NCI-H146 (cell line): ENCODE results near the gene SLC25A48.

Source experiments
- DNase-seq: peaks from one replicate; lab custom pipeline; 2025; lab: John Stamatoyannopoulos, UW

SLC25A48 gene

DNA sequence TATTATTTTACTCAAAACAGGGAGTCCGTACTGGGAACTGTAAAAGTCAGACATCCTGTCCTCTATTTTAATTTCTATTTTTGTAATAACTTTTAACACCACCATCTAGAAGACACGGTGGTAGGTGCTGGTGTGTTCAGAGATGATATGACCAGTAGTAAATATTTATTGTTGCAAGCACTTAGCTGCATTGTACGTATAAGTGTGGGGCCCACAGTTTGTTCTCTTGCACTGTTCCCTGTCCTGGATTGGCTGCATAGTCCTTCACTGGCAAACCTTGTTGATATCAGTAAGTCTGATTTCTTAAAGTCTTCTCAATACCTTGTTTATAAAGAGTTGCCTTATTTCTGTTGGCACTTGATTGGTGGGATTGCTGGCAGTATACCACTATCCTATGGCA, 85.7 kb downstream of the SLC25A48 start:
- DNase-seq = no peak

GRCh38 chr5:135921388-135921787, 86.9 kb downstream of the SLC25A48 start:
- DNase-seq = no peak

- DNase-seq = peak; percentile 32
These were observed 95.8 kb downstream of the SLC25A48 start for GRCh38 chr5:135930029-135930948.

GRCh38 chr5:135930949-135931295, 96.5 kb downstream of the SLC25A48 start:
- no peak for DNase-seq

DNA sequence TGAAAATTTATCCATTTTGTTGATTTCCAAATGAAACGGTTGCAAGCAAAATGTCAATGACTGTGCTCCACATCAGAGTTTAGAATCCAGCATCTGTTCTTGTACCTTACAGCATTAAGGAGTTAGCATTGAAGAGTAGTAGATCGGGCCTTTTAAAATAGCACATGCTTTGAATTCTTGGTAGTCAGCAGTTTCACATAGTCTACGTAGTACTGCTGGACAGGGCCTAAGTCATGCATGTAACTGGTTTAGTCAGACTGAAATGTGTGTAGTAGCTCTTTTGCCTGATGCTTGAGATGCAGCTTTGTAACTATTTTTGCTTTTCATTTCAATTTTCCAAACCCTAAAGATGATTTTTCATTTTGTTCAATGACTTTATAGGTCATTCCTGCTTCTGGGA, 100.5 kb downstream of the SLC25A48 start:
- no peak for DNase-seq

DNA sequence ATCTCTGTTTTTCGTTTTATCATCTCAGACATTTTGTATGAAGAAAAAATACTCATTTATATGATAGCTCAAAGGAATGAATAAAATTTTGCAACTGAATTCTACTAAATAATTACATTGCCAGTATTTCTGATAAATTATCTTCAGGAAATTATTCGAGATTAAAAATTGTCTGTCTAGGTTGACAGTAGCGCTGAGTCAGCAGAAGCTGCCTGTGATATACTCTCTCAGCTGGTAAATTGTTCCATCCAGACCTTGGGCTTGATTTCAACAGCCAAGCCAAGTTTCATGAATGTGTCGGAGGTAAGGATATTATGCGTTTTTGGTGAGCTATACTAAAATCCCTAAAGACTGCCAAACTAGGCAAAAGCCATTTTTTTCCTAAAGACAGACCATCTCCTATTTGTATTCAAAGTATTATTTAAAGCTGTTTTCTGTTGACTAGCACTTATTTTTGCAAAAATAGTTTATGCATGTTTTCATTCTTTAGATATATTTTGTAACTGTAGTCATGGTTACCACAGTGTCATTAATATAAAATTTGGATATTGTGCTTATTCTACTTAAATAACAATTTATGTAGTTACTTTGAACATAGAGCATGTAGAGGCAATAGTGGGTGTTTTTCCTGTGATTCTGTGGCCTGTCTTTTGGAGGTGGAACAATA, 102.9 kb downstream of the SLC25A48 start:
- no peak for DNase-seq
